CD8-positive, alpha-beta memory T cell (primary cell): ENCODE measurements around the gene LHX5. TPM values are rescaled to one million over a fixed set of nuclear protein-coding genes. Genes with fewer than 3 reads are reported as not detected.

Experiments used
- CTCF ChIA-PET: fragments of 350-600 bp; sonication (Branson Sonifier 250); formaldehyde crosslinking; loops from one replicate; lab custom pipeline; 2021; ENCODE audit warnings: antibody characterized with exemption; lab: Charles Lee
- POLR2A ChIA-PET: fragments of 350-600 bp; sonication (Branson Sonifier 250); formaldehyde crosslinking; loops from one replicate; lab custom pipeline; 2021; ENCODE audit warnings: antibody characterized with exemption; lab: Charles Lee
- DNase-seq, 5 donors: peaks; one replicate each; pipeline versions ENCODE4 v3.0.0 to v3.0.0-alpha.2; 2020 to 2022; ENCODE audit warnings: mixed read lengths in 1 of 5
- H3K27ac ChIP-seq: one replicate; pipeline ENCODE4 v1.7.0; 2013; ENCODE audit warnings: low read depth, mild to moderate bottlenecking, low read length, moderate library complexity
- H3K27me3 ChIP-seq: 2 replicates; pipeline ENCODE4 v1.7.0; 2013; ENCODE audit warnings: low read length, mild to moderate bottlenecking; ENCODE audit not compliant: insufficient read depth, poor library complexity, severe bottlenecking
- H3K36me3 ChIP-seq: 2 replicates; pipeline ENCODE4 v1.7.0; 2013; ENCODE audit warnings: mild to moderate bottlenecking, low read length, moderate library complexity; ENCODE audit not compliant: insufficient read depth
- H3K4me1 ChIP-seq: 2 replicates; pipeline ENCODE4 v1.7.0; 2013; ENCODE audit warnings: mild to moderate bottlenecking, low read length, moderate library complexity; ENCODE audit not compliant: insufficient read depth
- H3K4me3 ChIP-seq: 2 replicates; pipeline ENCODE4 v1.7.0; 2013; ENCODE audit warnings: mild to moderate bottlenecking, low read length
- H3K9me3 ChIP-seq: 2 replicates; pipeline ENCODE4 v1.7.0; 2013; ENCODE audit warnings: mild to moderate bottlenecking, low read length
- H3K27ac Mint-ChIP-seq, 8 donors: one replicate each; pipeline ENCODE4 v1.8.0; 2020 to 2021; ENCODE audit warnings: mixed read lengths in 8 of 8, mild to moderate bottlenecking in 6 of 8, inconsistent platforms in 3 of 8, moderate library complexity in 3 of 8
- H3K27me3 Mint-ChIP-seq, 2 donors: one replicate each; pipeline ENCODE4 v1.8.0; 2020 to 2021; ENCODE audit warnings: mixed read lengths in 2 of 2, mild to moderate bottlenecking in 1 of 2, moderate library complexity in 1 of 2
- H3K36me3 Mint-ChIP-seq, 3 donors: one replicate each; pipeline ENCODE4 v1.8.0; 2020 to 2021; ENCODE audit warnings: mixed read lengths in 3 of 3, inconsistent platforms in 1 of 3, mild to moderate bottlenecking in 1 of 3
- H3K4me1 Mint-ChIP-seq, 3 donors: one replicate each; pipeline ENCODE4 v1.8.0; 2020 to 2021; ENCODE audit warnings: mixed read lengths in 3 of 3, inconsistent platforms in 1 of 3, mild to moderate bottlenecking in 1 of 3
- H3K4me3 Mint-ChIP-seq, 7 donors: one replicate each; pipeline ENCODE4 v1.8.0; 2020 to 2021; ENCODE audit warnings: mixed read lengths in 7 of 7, mild to moderate bottlenecking in 6 of 7, moderate library complexity in 4 of 7, inconsistent platforms in 2 of 7
- H3K9me3 Mint-ChIP-seq, 5 donors: one replicate each; pipeline ENCODE4 v1.8.0; 2020 to 2022; ENCODE audit warnings: mixed read lengths in 5 of 5, mild to moderate bottlenecking in 3 of 5, moderate library complexity in 2 of 5, inconsistent platforms in 1 of 5
- polyA plus RNA-seq: library from polyadenylated mRNA; unstranded; fragments of 300-500 nt; fragmentation: Illumina TruSeq; gene quantifications from one replicate; pipeline ENCODE4 v1.2.3, GENCODE V29; 2021
- total RNA-seq, 2 experiments: library from RNA; stranded (reverse); gene quantifications; one replicate each; pipeline ENCODE4 v1.2.3, GENCODE V29; 2021

Gene LHX5
- total and polyA plus RNA-seq, 3 experiments from 2014 or later: not detected

- no peak for DNase-seq
- H3K9me3 Mint-ChIP-seq: no peaks in the 10 kb centered on the region
- no peaks in the 10 kb centered on the region for H3K36me3 Mint-ChIP-seq
- no peak overlapping the region for H3K27ac ChIP-seq
- ChIA-PET CTCF (interaction anchor here (2.0 kb wide), 1 partner anchor 10 kb away, joined by 5 read pairs; no protein-coding TSS in a partner anchor), POLR2A (no interaction called here)
- peaks cover 4 to 30% of the 10 kb centered on the region in 2 donors for H3K27me3 Mint-ChIP-seq
- no peak overlapping the region for H3K4me3 Mint-ChIP-seq
- no peak overlapping the region for H3K27ac Mint-ChIP-seq
- H3K36me3 ChIP-seq: no peaks in the 10 kb centered on the region
- H3K9me3 ChIP-seq: no peaks in the 10 kb centered on the region
- H3K27me3 ChIP-seq: peaks cover 6% of the 10 kb centered on the region
- no peaks in the 10 kb centered on the region for H3K4me1 Mint-ChIP-seq
- H3K4me1 ChIP-seq: no peaks in the 10 kb centered on the region
- H3K4me3 ChIP-seq: no peak overlapping the region
Observed at GRCh38 chr12:113452458-113452857, 19.2 kb downstream of the LHX5 start.

- peaks cover 15 to 38% of the 10 kb centered on the region in 2 donors for H3K27me3 Mint-ChIP-seq
- ChIA-PET POLR2A (no interaction called here), CTCF (no interaction called here)
- H3K27ac ChIP-seq: no peak overlapping the region
- no peaks in the 10 kb centered on the region for H3K4me1 ChIP-seq
- no peaks in the 10 kb centered on the region for H3K36me3 ChIP-seq
- no peaks in the 10 kb centered on the region for H3K27me3 ChIP-seq
- H3K9me3 ChIP-seq: no peaks in the 10 kb centered on the region
- no peaks in the 10 kb centered on the region for H3K36me3 Mint-ChIP-seq
- no peak overlapping the region for H3K4me3 ChIP-seq
- H3K27ac Mint-ChIP-seq: no peak overlapping the region
- DNase-seq: no peak
- no peak overlapping the region for H3K4me3 Mint-ChIP-seq
- peaks cover 0 to 7% (median 4%) of the 10 kb centered on the region in 5 donors for H3K9me3 Mint-ChIP-seq
- no peaks in the 10 kb centered on the region for H3K4me1 Mint-ChIP-seq
Observed at GRCh38 chr12:113449839-113450238, 21.8 kb downstream of the LHX5 start.

GRCh38 chr12:113449299-113449698 lies 22.4 kb downstream of the LHX5 start:
- Mint-ChIP-seq H3K4me1 (no peaks in the 10 kb centered on the region), H3K4me3 (no peak overlapping the region), H3K27ac (no peak overlapping the region), H3K9me3 (peaks cover 0 to 8% (median 4%) of the 10 kb centered on the region in 5 donors), H3K36me3 (no peaks in the 10 kb centered on the region), H3K27me3 (peaks cover 16 to 39% of the 10 kb centered on the region in 2 donors)
- ChIA-PET CTCF (no interaction called here), POLR2A (no interaction called here)
- no peaks in the 10 kb centered on the region for H3K27me3 ChIP-seq
- H3K4me3 ChIP-seq: no peak overlapping the region
- no peak overlapping the region for H3K27ac ChIP-seq
- H3K4me1 ChIP-seq: no peaks in the 10 kb centered on the region
- DNase-seq: no peak
- no peaks in the 10 kb centered on the region for H3K36me3 ChIP-seq
- no peaks in the 10 kb centered on the region for H3K9me3 ChIP-seq

- ChIA-PET POLR2A (no interaction called here), CTCF (no interaction called here)
- Mint-ChIP-seq H3K27ac (no peak overlapping the region), H3K9me3 (peaks cover 0 to 8% (median 4%) of the 10 kb centered on the region in 5 donors), H3K36me3 (no peaks in the 10 kb centered on the region), H3K27me3 (peaks cover 20 to 39% of the 10 kb centered on the region in 2 donors), H3K4me1 (no peaks in the 10 kb centered on the region), H3K4me3 (no peak overlapping the region)
- Histone ChIP-seq H3K4me3 (no peak overlapping the region), H3K9me3 (no peaks in the 10 kb centered on the region), H3K4me1 (no peaks in the 10 kb centered on the region), H3K27ac (no peak overlapping the region), H3K36me3 (no peaks in the 10 kb centered on the region), H3K27me3 (no peaks in the 10 kb centered on the region)
- DNase-seq: no peak
Observed at GRCh38 chr12:113448873-113449272, 22.8 kb downstream of the LHX5 start.

- no peaks in the 10 kb centered on the region for H3K4me1 Mint-ChIP-seq
- H3K4me3 ChIP-seq: no peak overlapping the region
- no peak for DNase-seq
- H3K27me3 Mint-ChIP-seq: peaks cover 30 to 40% of the 10 kb centered on the region in 2 donors
- H3K4me1 ChIP-seq: no peaks in the 10 kb centered on the region
- CTCF ChIA-PET: interaction anchor here (1.4 kb wide), 1 partner anchor 11 kb away, joined by 3 read pairs; no protein-coding TSS in a partner anchor
- no peak overlapping the region for H3K4me3 Mint-ChIP-seq
- no peaks in the 10 kb centered on the region for H3K36me3 Mint-ChIP-seq
- H3K9me3 ChIP-seq: no peaks in the 10 kb centered on the region
- POLR2A ChIA-PET: no interaction called here
- H3K27ac ChIP-seq: no peak overlapping the region
- no peaks in the 10 kb centered on the region for H3K36me3 ChIP-seq
- no peak overlapping the region for H3K27ac Mint-ChIP-seq
- peaks cover 0 to 8% (median 4%) of the 10 kb centered on the region in 5 donors for H3K9me3 Mint-ChIP-seq
- H3K27me3 ChIP-seq: no peaks in the 10 kb centered on the region
Observed at GRCh38 chr12:113445544-113446171, 26.0 kb downstream of the LHX5 start.

- H3K4me1 Mint-ChIP-seq: no peaks in the 10 kb centered on the region
- Histone ChIP-seq H3K36me3 (no peaks in the 10 kb centered on the region), H3K27me3 (no peaks in the 10 kb centered on the region), H3K4me3 (no peak overlapping the region), H3K4me1 (no peaks in the 10 kb centered on the region), H3K9me3 (no peaks in the 10 kb centered on the region), H3K27ac (no peak overlapping the region)
- CTCF ChIA-PET: no interaction called here
- DNase-seq: no peak
- H3K4me3 Mint-ChIP-seq: no peak overlapping the region
- POLR2A ChIA-PET: no interaction called here
- peaks cover 0 to 8% (median 4%) of the 10 kb centered on the region in 5 donors for H3K9me3 Mint-ChIP-seq
- H3K27me3 Mint-ChIP-seq: peaks cover 31 to 36% of the 10 kb centered on the region in 2 donors
- no peaks in the 10 kb centered on the region for H3K36me3 Mint-ChIP-seq
- H3K27ac Mint-ChIP-seq: no peak overlapping the region
Observed at GRCh38 chr12:113443030-113443539, 28.6 kb downstream of the LHX5 start.

- Histone ChIP-seq H3K36me3 (no peaks in the 10 kb centered on the region), H3K27me3 (no peaks in the 10 kb centered on the region), H3K27ac (no peak overlapping the region), H3K9me3 (no peaks in the 10 kb centered on the region), H3K4me1 (no peaks in the 10 kb centered on the region), H3K4me3 (no peak overlapping the region)
- H3K36me3 Mint-ChIP-seq: no peaks in the 10 kb centered on the region
- no peak overlapping the region for H3K27ac Mint-ChIP-seq
- CTCF ChIA-PET: no interaction called here
- H3K4me1 Mint-ChIP-seq: no peaks in the 10 kb centered on the region
- POLR2A ChIA-PET: no interaction called here
- peaks cover 0 to 6% (median 3%) of the 10 kb centered on the region in 5 donors for H3K9me3 Mint-ChIP-seq
- H3K4me3 Mint-ChIP-seq: no peak overlapping the region
- peaks cover 17 to 31% of the 10 kb centered on the region in 2 donors for H3K27me3 Mint-ChIP-seq
- DNase-seq: no peak
Observed at GRCh38 chr12:113440947-113441782, 30.5 kb downstream of the LHX5 start.

GRCh38 chr12:113440336-113440735 lies 31.3 kb downstream of the LHX5 start:
- no peaks in the 10 kb centered on the region for H3K4me1 ChIP-seq
- ChIA-PET POLR2A (no interaction called here), CTCF (no interaction called here)
- H3K4me3 ChIP-seq: no peak overlapping the region
- H3K27ac ChIP-seq: no peak overlapping the region
- no peaks in the 10 kb centered on the region for H3K36me3 ChIP-seq
- peaks cover 0 to 6% (median 0%) of the 10 kb centered on the region in 5 donors for H3K9me3 Mint-ChIP-seq
- H3K27me3 Mint-ChIP-seq: peaks cover 12 to 25% of the 10 kb centered on the region in 2 donors
- no peak overlapping the region for H3K4me3 Mint-ChIP-seq
- H3K4me1 Mint-ChIP-seq: no peaks in the 10 kb centered on the region
- DNase-seq: no peak
- no peak overlapping the region for H3K27ac Mint-ChIP-seq
- no peaks in the 10 kb centered on the region for H3K9me3 ChIP-seq
- H3K27me3 ChIP-seq: no peaks in the 10 kb centered on the region
- no peaks in the 10 kb centered on the region for H3K36me3 Mint-ChIP-seq
